ENCODE data around the gene NAV2.

The NAV2 gene

DNA sequence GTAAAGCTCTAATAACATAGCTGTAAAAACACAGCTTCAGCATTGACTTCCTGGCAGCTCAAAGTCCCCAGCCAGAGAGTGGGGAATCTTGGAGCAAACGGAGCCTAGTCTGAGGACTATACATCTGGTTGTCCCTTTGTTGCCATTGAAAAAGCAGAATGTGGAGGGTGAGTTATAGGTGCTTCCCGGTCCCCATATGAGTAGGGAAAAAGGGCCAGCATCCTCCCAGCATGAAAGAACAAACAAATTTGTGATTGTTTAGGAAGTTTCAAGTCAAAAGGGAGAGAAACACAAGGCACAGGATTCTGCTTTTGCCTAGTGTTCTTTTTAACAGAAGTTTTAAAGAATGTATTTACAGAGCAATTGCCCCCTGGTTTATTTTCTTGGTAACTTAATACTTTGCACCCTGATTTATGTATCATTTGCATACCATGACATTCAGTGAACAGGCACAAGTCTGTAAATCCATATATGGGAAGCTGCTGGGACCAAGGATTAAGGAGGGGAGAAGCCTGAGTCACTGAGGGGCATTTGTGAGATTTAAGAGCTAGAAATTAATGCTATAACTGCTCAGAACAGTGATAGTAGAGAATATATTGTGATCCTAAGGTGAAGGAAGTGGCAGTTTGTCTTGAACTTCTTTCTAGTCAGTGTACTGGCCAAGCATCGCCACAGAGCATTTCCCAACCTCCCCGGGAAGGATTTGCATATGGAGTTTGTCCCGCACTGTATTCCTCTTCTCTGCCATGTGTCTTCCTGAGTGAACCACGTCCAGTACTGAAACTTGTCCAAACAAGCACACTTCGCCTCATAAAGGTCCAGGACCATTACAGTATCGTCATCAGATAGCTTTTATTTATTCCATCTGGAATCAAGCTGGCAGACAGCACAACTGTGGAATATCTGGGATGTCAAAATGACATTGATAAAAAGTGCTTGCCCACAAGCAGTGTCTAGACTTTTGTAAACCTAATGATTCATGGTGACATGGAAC, 344.6 kb downstream of the NAV2 start:
- no peak for DNase-seq (ENCODE audit: low read depth)
- TF ChIP-seq, protein P1, sequence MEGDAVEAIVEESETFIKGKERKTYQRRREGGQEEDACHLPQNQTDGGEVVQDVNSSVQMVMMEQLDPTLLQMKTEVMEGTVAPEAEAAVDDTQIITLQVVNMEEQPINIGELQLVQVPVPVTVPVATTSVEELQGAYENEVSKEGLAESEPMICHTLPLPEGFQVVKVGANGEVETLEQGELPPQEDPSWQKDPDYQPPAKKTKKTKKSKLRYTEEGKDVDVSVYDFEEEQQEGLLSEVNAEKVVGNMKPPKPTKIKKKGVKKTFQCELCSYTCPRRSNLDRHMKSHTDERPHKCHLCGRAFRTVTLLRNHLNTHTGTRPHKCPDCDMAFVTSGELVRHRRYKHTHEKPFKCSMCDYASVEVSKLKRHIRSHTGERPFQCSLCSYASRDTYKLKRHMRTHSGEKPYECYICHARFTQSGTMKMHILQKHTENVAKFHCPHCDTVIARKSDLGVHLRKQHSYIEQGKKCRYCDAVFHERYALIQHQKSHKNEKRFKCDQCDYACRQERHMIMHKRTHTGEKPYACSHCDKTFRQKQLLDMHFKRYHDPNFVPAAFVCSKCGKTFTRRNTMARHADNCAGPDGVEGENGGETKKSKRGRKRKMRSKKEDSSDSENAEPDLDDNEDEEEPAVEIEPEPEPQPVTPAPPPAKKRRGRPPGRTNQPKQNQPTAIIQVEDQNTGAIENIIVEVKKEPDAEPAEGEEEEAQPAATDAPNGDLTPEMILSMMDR (conservative IDR thresholded peaks at IDR 0.05; ENCODE audit: low read depth, low read length): no peak
- H3K4me3 ChIP-seq (ENCODE audit: low read length): no peak overlapping the region

DNA sequence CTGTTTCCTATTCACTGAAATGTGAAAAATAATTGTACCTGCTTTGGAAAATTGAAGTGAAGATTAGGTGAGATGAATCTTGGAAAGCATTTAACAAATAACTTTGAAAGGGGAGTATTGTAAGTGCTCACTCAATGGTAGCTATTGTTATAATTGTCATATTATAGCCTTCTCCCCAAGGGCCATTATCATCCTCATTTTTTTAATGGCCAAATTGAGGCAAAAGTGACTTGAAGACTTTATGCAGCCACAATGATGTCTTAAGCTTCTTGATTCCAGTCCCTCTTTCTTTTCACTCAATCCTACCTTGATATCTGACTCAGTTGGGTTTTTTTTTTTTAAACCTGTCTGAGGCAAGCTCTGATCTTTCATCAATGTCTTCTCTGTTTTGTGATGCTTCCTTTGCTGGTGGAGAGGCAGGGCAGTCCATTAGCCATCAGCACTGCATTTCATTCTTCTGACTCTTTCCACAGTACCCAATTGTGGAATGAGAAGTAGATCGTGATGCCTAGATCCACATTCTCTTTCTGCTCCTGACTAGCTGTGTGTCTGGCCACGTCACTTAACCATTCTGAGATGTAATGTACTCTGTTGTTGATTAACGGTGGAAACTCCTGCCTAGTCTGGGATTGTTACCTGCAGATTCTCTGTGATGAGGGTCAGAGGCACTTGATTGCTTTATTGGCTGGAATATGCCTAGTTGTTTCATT, 346.3 kb downstream of the NAV2 start:
- H3K4me3 ChIP-seq (ENCODE audit: low read length): no peak overlapping the region
- TF ChIP-seq, protein P1 (conservative IDR thresholded peaks at IDR 0.05; ENCODE audit: low read depth, low read length): no peak
- DNase-seq (ENCODE audit: low read depth): no peak

DNA sequence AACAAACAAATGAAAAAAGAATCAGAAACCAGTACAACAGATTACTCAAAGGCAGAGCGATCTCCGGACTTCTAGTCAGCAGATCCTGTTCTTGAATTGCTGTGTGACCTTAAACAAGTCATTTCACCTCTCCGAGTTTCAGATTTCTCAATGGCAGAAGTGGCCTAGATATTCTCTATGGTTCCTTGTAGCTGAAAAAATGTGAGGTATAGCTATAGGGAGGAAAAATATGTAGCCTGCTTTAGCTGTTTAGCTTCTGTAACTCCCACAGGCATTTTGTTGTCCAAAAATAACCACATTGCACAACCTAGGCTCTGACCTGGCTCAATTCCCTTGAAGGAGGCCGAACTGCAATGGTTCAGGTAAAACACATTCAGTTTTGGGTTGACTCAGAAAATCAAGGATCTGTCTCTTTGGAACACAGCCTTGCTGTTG, 347.0 kb downstream of the NAV2 start:
- DNase-seq (ENCODE audit: low read depth): no peak

DNA sequence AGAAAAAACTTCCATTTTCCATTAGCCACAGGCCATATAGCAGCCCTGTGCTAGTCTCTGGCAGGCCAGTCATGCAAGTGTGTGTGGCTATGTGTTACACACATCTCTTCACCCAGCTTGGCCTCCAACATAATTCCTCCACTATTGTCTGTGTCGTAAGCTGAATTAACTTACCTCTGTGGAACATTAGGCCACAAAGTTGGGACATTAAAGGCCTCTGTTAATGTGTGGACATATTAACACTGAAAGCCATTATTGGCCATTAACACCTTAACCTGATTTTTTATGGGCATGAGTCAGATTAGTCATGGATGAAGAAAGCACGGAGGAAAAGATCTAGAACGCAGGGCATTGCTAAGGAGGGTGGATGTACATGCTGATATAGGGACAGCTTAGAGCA, 347.5 kb downstream of the NAV2 start:
- H3K4me3 ChIP-seq (ENCODE audit: low read length): no peak overlapping the region
- DNase-seq (ENCODE audit: low read depth): no peak
- TF ChIP-seq, protein P1 (conservative IDR thresholded peaks at IDR 0.05; ENCODE audit: low read depth, low read length): no peak

More for the DNA sequence above, 347.0 kb downstream of the NAV2 start:
- no peak overlapping the region for H3K4me3 ChIP-seq (ENCODE audit: low read length)
- TF ChIP-seq, protein P1 (conservative IDR thresholded peaks at IDR 0.05; ENCODE audit: low read depth, low read length): no peak

DNA sequence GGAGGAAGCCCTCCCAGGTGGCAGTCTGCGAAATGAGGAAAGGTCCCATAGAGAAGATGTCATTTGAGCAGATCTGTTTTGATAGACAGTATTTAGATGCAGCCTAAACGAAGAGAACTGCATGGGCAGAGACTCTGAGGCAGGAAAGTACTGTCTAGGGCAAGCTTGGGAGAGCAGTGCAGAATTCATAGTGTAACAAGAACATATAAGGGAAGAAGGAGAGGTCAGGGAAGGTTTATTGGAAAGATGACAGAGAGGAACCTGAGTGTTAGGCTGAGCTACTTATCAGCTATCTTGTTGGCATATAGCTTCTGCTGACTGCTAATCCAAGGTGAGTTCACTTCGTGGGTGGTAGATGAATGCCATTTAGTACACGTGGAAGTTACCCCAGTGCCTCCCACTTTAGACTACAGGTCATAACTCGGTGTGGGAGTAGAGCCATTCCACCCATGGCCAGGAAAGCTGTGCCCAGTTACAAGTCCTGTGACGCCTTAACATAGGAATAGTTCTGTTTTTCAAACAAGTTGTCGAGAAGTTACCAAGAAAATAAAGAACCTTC, 348.1 kb downstream of the NAV2 start:
- TF ChIP-seq, protein P1 (conservative IDR thresholded peaks at IDR 0.05; ENCODE audit: low read depth, low read length): no peak
- no peak for DNase-seq (ENCODE audit: low read depth)
- no peak overlapping the region for H3K4me3 ChIP-seq (ENCODE audit: low read length)

DNA sequence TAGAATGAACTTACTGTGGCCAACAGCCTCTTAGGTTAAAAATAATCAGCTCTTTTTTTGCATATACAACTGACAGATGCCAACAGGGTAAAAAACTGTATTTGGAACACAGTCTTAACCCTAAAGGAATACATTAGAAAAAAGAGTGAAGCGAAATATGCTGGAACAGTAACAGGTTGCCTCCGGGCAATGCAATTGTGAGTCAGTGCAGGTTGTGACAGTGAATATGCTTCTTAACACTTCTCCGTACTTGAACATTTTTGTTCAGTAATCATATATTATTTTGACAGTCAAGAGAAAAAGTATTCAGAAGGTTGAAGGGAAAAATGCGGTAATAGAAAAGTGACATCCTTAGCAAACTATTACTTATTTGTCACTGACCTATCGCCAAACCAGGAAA, 349.1 kb downstream of the NAV2 start:
- DNase-seq (ENCODE audit: low read depth): no peak
- no peak overlapping the region for H3K4me3 ChIP-seq (ENCODE audit: low read length)
- TF ChIP-seq, protein P1 (conservative IDR thresholded peaks at IDR 0.05; ENCODE audit: low read depth, low read length): no peak
